ENCODE measurements around the gene IFT81.

DNA sequence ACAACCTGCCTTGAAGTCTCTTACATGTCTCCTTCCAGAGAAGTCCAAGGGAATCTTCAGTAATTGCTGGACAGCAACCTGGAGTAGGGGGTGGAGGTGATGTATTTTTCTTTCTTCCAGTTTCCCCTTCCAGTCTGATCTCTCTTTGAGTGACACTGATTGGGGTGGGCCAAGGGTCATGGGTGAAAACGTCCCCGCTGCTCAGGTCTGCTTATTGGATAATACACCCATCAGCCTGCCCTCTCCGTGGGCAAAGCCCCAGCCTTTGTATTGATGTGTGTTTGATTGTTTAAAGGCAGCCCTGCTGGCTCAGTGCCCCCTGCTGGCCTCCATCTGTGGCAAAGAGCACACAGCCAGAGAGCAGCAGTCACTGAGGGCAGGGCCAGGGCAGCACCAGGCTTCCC is 121.2 kb downstream of the IFT81 start:
- TF ChIP-seq, protein P1, sequence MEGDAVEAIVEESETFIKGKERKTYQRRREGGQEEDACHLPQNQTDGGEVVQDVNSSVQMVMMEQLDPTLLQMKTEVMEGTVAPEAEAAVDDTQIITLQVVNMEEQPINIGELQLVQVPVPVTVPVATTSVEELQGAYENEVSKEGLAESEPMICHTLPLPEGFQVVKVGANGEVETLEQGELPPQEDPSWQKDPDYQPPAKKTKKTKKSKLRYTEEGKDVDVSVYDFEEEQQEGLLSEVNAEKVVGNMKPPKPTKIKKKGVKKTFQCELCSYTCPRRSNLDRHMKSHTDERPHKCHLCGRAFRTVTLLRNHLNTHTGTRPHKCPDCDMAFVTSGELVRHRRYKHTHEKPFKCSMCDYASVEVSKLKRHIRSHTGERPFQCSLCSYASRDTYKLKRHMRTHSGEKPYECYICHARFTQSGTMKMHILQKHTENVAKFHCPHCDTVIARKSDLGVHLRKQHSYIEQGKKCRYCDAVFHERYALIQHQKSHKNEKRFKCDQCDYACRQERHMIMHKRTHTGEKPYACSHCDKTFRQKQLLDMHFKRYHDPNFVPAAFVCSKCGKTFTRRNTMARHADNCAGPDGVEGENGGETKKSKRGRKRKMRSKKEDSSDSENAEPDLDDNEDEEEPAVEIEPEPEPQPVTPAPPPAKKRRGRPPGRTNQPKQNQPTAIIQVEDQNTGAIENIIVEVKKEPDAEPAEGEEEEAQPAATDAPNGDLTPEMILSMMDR (conservative IDR thresholded peaks at IDR 0.05; ENCODE audit: low read depth in 2 of 2), result peak; percentile 62 to 78
- TF ChIP-seq, protein P2, sequence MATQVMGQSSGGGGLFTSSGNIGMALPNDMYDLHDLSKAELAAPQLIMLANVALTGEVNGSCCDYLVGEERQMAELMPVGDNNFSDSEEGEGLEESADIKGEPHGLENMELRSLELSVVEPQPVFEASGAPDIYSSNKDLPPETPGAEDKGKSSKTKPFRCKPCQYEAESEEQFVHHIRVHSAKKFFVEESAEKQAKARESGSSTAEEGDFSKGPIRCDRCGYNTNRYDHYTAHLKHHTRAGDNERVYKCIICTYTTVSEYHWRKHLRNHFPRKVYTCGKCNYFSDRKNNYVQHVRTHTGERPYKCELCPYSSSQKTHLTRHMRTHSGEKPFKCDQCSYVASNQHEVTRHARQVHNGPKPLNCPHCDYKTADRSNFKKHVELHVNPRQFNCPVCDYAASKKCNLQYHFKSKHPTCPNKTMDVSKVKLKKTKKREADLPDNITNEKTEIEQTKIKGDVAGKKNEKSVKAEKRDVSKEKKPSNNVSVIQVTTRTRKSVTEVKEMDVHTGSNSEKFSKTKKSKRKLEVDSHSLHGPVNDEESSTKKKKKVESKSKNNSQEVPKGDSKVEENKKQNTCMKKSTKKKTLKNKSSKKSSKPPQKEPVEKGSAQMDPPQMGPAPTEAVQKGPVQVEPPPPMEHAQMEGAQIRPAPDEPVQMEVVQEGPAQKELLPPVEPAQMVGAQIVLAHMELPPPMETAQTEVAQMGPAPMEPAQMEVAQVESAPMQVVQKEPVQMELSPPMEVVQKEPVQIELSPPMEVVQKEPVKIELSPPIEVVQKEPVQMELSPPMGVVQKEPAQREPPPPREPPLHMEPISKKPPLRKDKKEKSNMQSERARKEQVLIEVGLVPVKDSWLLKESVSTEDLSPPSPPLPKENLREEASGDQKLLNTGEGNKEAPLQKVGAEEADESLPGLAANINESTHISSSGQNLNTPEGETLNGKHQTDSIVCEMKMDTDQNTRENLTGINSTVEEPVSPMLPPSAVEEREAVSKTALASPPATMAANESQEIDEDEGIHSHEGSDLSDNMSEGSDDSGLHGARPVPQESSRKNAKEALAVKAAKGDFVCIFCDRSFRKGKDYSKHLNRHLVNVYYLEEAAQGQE (IDR thresholded peaks at IDR 0.05; ENCODE audit: unreplicated experiment), result peak; percentile 51
- TF ChIP-seq POLR2AphosphoS5 (IDR thresholded peaks at IDR 0.05; ENCODE audit: low read depth), result no peak
- TF ChIP-seq ZNF331 (CRISPR knock-in tag; IDR thresholded peaks at IDR 0.05; ENCODE audit: low read depth), result no peak
- TF ChIP-seq EZH2 (IDR thresholded peaks at IDR 0.05; ENCODE audit: low read depth, unreplicated experiment), result no peak
- TF ChIP-seq CREB1 (CRISPR knock-in tag; IDR thresholded peaks at IDR 0.05; ENCODE audit: low read depth), result no peak

Measured in GM23338 (cell line).